NCI-H146 treated with DMSO at 0.1 percent for 48 hours (cell line): ENCODE measurements around the gene CYBC1.
"Not testable (repeated sequence)": the region's sequence is repeated elsewhere in the genome, so short reads cannot be mapped to it uniquely, and the experiment has no call there.

Experiments used
- DNase-seq: peaks from one replicate; lab custom pipeline; 2025; ENCODE audit not compliant: unreplicated experiment; lab: John Stamatoyannopoulos, UW

CYBC1 gene

GRCh38 chr17:82435601-82436583 lies 14.7 kb downstream of the CYBC1 start:
- no peak for DNase-seq

DNA sequence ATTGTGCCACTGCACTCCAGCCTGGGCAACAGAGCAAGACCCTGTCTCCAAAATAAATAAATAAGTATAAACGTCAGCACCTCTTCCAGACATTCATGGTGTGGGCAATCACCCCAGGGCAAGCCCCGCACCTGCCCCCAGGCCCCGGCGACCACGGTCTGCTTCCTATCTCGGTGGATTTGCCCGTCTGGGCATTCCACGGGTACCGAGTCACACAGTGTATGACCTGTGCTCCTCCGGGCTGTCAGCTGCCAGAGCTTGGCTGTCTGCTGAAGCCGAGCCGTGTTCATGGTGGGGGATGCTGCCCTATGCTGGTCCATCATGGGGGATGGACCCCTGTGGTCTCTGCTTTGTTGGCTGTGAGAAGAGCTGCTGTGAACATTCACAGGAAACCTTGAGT lies 15.4 kb downstream of the CYBC1 start:
- DNase-seq, result no peak

- DNase-seq, result no peak
Measured at GRCh38 chr17:82434216-82434565, 16.4 kb downstream of the CYBC1 start.

DNA sequence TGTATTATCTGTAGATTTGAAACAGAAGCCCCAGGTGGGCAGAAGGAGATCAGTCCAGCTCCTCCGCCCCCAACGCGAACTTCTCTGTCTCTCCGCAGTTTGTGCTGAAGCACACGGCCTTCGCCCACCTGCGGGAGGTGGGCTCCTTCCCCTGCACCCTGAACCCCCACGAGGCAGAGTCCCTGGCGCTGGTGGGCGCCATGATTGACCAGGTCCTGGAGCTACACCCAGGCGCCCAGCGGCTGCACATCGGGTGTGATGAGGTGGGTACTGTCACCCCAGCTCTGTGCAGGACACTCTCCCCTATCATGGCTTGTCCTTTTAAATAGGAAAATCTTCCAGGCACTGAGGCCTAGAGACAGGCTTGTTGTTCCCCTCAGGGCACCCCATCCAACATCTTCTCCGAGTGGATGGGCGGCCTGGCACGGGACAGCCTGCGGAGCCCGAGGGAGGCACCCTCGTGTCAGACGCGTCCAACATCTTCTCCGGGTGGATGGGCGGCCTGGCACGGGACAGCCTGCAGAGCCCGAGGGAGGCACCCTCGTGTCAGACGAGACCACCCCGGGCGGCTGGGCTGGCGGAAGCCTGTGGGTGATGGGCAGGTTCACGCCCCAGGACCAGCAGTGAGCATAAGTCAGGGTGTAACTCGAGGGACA lies 16.9 kb downstream of the CYBC1 start:
- no peak for DNase-seq

GRCh38 chr17:82432017-82432416 lies 18.5 kb downstream of the CYBC1 start:
- no peak for DNase-seq

GRCh38 chr17:82429824-82430223 lies 20.7 kb downstream of the CYBC1 start:
- no peak for DNase-seq

DNA sequence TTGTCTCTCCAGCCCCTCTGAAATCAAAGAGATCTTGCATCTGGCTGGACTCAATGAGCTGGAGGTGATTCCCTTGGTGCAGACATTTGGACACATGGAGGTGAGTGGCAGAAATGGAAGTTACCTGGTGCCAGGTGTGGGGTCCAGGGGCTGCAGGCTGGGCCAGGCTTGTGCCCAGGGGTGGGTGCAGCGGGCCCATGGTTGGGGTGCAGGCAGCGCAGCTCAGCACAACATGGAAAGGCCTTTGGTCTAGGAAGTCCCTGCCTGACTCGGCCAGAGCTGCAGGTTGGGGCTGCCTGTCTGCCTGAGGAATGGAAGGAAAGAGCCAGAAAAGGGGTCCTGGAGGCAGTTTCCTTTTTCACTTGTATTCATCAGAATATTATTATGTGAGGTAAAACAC lies 22.0 kb downstream of the CYBC1 start:
- DNase-seq, result no peak

- DNase-seq, result no peak
Measured at GRCh38 chr17:82424863-82425159, 25.7 kb downstream of the CYBC1 start.

DNA sequence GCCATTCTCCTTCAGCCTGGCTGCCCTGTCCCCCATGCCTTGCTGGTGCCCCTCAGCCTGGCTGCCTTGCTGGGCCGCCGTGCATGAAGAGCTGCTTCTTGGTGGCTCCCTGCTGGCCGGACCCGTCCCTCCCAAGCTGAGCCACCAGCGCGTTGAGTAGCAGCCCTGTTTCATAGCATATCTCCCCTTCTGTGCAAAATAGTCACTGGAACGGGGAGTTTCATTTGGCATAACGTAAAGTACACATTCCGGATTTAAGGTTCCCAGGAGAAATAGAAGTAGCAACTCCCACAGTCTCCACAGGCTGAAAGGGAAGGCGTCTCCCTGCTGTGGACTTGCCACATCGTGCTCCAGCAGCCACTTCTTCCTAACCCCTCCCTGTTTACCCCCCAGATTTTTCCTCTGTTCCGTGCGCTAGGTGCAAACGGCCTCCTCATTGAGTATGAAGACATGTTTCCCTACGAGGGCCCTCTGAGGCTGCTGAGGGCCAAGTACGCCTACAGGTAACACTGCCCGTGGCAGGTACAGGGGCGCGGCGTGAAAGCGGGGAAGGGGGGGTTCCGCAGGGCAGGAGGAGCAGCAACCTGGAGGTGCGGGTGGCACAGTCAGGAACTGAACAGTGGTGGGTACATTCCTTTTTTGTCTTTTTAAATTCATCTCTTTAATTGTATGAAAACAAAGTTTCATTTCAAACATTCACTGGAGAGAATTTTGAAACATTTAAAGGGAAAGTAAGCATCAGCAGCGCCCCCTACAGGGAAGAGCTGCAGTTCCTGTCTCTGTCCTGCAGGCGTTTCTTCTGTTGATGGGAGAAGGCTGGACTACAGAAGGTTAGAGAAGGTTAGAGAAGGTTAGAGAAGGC lies 26.3 kb downstream of the CYBC1 start:
- peak; percentile 12 for DNase-seq

DNA sequence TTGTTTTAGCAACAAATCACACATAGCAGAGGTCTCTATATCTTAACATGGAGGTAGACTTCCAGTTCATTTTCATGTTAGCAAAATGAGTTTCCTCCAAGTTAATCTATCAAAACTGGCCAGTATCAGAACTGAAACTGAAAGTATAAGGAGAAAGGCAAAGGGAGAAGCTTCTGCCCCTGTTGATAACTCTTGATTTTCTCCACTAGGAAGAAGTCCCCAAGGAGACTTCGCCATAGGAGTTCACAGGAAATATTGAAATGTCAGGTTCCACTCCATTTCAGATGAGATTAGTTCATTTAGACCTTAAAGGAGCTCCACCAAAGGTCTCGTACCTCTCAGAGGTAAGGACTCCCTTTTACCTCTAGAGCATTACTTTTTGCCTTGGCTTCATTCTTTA lies 31.0 kb downstream of the CYBC1 start:
- DNase-seq, result no peak

- peak; percentile 73 for DNase-seq
Measured at GRCh38 chr17:82418001-82418986, 32.3 kb downstream of the CYBC1 start, which contains the start of the genes HEXD and OGFOD3. Gene HEXD (plus strand): TSS chr17:82418347. CDS start chr17:82419800, 1,453 bp downstream. Gene OGFOD3 (minus strand): TSS chr17:82418586. CDS start chr17:82418485, 101 bp downstream.

DNA sequence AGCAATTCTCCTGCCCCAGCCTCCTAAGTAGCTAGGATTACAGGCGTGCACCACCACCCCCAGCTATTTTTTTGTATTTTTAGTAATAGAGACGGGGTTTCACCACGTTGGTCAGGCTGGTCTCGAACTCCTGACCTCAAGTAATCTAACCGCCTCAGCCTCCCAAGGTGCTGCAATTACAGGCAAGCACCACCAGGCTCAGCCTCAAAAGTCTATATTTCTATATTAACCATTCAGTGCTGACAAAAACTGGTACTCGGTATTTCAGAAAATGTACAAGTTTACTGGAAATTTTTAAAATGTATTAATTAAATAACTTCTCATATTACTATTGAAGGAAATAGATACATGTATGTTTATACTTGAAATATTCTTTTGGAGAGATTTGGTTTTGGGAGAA lies 33.8 kb downstream of the CYBC1 start:
- no peak for DNase-seq

DNA sequence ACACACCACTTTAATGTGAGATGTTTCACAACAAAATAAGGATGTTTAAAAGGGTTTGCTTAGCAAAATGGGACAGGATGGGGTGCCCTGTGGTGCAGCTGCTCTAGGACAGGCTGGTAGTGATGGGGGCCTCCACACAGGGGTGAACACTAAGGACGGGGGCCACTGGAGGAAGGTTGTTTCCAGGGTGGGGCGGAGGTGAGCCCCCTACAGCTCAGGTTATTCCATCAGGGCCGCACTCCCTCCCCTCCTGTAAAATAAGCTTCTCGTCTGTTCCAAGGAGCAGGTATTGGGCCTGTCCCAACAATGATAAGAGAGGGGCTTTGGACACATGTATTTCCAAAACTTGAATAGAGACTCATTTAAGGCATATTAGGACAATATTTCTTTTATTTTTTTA lies 34.3 kb downstream of the CYBC1 start:
- no peak for DNase-seq

- DNase-seq, result no peak
Measured at GRCh38 chr17:82415786-82416185, 34.8 kb downstream of the CYBC1 start.

DNA sequence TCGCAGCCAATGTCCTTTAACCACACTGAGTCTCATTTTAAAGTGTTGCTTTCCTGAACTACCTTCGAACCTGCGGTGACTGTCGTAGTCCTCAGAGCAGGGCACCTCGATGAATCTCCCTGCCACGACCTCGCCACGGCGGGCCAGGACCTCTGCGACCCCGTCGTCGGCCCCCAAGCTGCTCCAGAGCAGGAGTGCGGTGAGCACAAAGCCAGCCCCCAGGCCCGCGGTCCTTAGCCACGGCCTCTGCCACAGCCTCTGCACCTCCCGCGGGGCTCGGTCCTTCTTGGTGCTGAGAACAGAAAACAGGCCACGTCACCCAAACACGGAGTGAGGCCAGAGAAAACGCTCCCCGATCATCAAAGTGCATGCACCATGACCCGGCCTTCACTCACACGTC lies 35.2 kb downstream of the CYBC1 start:
- DNase-seq, result no peak

GRCh38 chr17:82414548-82415281 lies 35.8 kb downstream of the CYBC1 start:
- DNase-seq, result no peak

- no peak for DNase-seq
Measured at GRCh38 chr17:82412535-82413520, 37.7 kb downstream of the CYBC1 start.

GRCh38 chr17:82412081-82412480 lies 38.5 kb downstream of the CYBC1 start:
- not testable (repeated sequence) for DNase-seq
